ENCODE results near the gene INO80D.

The INO80D gene

DNA sequence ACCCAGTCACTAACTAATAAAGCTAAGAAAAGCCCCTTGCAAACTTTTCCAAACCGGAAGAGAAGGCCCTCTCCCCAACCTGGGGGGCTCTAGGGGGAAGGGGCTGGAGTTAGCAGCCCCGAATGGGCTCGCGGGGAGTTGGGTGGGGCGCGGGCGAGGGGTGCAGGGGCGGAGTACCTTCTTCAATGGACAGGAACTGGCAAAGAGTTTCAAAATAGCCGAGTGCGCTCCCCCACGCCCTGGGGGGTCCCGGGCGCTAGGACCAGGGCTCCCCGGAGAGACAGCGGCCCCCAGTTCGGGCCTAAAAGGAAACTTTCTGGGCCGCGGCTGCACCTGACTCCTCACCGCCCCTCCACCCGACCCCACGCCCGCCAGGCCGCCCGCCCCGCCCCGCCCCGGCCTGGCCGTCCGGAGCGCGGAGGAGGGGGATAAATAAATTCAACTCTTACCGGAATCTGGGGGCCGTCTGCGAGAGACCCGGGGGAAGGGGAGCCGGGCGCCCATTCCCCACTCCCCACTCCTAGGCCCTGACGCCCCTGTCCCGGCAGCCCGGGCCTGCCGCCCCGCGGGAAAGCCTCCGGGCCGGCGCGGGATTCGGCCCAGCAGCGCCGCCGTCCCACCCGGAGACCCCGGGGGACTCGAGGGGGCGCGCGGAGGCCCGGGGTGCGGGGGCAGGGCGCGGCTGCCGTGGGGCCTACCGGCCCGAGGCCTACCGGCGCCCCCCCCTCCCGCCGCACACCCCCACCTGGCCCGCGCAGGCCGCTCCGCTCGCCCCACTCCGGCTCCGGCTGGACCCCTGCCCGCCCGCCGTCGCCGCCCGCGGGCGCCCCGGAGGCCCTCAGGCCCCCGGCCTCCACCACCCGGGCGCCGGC lies 868 bp downstream of the INO80D start:
- CTCF ChIA-PET, result no interaction called here

DNA sequence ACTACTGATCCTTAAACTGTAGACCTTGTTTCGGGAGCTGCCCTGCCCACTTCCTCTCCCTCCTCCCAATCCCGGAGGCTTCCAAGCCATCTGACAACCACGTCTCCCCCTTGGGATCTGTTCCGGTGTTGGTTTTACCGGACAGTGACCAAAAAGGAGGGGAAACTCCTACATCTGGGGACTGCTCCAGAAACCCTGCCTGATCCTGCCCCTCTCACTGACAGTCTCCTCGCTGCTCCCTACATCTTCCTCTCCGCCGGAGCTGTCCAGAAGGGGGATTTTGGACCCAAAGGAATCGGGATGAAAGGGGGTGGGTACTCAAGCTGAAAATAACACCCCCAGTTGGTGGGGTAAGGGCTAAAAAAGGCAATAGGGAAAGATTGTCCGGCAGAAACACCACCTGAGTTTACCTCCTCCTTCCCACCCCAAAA lies 1.5 kb downstream of the INO80D start:
- Histone ChIP-seq H3K27ac (ENCODE audit: extremely low read depth, low read depth, low read length) (peak overlapping the region; percentile 99), H3K9me3 (ENCODE audit: control insufficient read depth, insufficient read depth, low read depth, low read length) (no peaks in the 10 kb centered on the region), H3K4me3 (ENCODE audit: low read depth, low read length) (peak overlapping the region; percentile 77), H3K4me1 (ENCODE audit: control insufficient read depth, insufficient read depth, low read length) (no peaks in the 10 kb centered on the region), H3K36me3 (ENCODE audit: control insufficient read depth in 2 of 2, insufficient read depth in 1 of 2, low read length in 2 of 2) (peaks cover 0 to 2% of the 10 kb centered on the region in 2 experiments; a peak in 2 of 3 replicates)
- CTCF ChIA-PET, result interaction anchor here (0.6 to 0.7 kb wide), 2 partner anchors 82 to 1718 kb away, joined by 3 read pairs; no protein-coding TSS in a partner anchor
- POLR2A ChIA-PET, result interaction anchor here (0.6 to 1.1 kb wide), 3 partner anchors 11 to 1644 kb away, joined by 3 to 4 read pairs (median 3); partner anchors contain the start of genes EEF1B2 and NDUFS1
- TF ChIP-seq, protein P1, sequence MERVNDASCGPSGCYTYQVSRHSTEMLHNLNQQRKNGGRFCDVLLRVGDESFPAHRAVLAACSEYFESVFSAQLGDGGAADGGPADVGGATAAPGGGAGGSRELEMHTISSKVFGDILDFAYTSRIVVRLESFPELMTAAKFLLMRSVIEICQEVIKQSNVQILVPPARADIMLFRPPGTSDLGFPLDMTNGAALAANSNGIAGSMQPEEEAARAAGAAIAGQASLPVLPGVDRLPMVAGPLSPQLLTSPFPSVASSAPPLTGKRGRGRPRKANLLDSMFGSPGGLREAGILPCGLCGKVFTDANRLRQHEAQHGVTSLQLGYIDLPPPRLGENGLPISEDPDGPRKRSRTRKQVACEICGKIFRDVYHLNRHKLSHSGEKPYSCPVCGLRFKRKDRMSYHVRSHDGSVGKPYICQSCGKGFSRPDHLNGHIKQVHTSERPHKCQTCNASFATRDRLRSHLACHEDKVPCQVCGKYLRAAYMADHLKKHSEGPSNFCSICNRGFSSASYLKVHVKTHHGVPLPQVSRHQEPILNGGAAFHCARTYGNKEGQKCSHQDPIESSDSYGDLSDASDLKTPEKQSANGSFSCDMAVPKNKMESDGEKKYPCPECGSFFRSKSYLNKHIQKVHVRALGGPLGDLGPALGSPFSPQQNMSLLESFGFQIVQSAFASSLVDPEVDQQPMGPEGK (tag by site-specific recombination; IDR thresholded peaks at IDR 0.05), result peak; percentile 69; the same call in 1 of the 2 replicates
- no peak for TF ChIP-seq ZNF707 (tag by site-specific recombination; IDR thresholded peaks at IDR 0.05)
- TF ChIP-seq YY2 (tag by site-specific recombination; IDR thresholded peaks at IDR 0.05), result no peak
- TF ChIP-seq ZNF571 (tag by site-specific recombination; IDR thresholded peaks at IDR 0.05), result no peak
- TF ChIP-seq, protein P2, sequence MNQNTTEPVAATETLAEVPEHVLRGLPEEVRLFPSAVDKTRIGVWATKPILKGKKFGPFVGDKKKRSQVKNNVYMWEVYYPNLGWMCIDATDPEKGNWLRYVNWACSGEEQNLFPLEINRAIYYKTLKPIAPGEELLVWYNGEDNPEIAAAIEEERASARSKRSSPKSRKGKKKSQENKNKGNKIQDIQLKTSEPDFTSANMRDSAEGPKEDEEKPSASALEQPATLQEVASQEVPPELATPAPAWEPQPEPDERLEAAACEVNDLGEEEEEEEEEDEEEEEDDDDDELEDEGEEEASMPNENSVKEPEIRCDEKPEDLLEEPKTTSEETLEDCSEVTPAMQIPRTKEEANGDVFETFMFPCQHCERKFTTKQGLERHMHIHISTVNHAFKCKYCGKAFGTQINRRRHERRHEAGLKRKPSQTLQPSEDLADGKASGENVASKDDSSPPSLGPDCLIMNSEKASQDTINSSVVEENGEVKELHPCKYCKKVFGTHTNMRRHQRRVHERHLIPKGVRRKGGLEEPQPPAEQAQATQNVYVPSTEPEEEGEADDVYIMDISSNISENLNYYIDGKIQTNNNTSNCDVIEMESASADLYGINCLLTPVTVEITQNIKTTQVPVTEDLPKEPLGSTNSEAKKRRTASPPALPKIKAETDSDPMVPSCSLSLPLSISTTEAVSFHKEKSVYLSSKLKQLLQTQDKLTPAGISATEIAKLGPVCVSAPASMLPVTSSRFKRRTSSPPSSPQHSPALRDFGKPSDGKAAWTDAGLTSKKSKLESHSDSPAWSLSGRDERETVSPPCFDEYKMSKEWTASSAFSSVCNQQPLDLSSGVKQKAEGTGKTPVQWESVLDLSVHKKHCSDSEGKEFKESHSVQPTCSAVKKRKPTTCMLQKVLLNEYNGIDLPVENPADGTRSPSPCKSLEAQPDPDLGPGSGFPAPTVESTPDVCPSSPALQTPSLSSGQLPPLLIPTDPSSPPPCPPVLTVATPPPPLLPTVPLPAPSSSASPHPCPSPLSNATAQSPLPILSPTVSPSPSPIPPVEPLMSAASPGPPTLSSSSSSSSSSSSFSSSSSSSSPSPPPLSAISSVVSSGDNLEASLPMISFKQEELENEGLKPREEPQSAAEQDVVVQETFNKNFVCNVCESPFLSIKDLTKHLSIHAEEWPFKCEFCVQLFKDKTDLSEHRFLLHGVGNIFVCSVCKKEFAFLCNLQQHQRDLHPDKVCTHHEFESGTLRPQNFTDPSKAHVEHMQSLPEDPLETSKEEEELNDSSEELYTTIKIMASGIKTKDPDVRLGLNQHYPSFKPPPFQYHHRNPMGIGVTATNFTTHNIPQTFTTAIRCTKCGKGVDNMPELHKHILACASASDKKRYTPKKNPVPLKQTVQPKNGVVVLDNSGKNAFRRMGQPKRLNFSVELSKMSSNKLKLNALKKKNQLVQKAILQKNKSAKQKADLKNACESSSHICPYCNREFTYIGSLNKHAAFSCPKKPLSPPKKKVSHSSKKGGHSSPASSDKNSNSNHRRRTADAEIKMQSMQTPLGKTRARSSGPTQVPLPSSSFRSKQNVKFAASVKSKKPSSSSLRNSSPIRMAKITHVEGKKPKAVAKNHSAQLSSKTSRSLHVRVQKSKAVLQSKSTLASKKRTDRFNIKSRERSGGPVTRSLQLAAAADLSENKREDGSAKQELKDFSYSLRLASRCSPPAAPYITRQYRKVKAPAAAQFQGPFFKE (tag by site-specific recombination; IDR thresholded peaks at IDR 0.05; ENCODE audit: borderline replicate concordance), result no peak
- TF ChIP-seq KLF16 (tag by site-specific recombination; IDR thresholded peaks at IDR 0.05), result no peak

More for the DNA sequence above, 868 bp downstream of the INO80D start:
- peak overlapping the region; percentile 99 for H3K27ac ChIP-seq (ENCODE audit: extremely low read depth, low read depth, low read length)
- H3K36me3 ChIP-seq (ENCODE audit: control insufficient read depth in 2 of 2, insufficient read depth in 1 of 2, low read length in 2 of 2), result peaks cover 0 to 3% of the 10 kb centered on the region in 2 experiments; a peak in 2 of 3 replicates
- H3K4me1 ChIP-seq (ENCODE audit: control insufficient read depth, insufficient read depth, low read length), result no peaks in the 10 kb centered on the region
- POLR2A ChIA-PET, result interaction anchor here (0.6 to 1.1 kb wide), 5 partner anchors 12 to 1643 kb away, joined by 3 to 5 read pairs (median 3); partner anchors contain the start of genes EEF1B2 and NDUFS1
- peak overlapping the region; percentile 77 for H3K4me3 ChIP-seq (ENCODE audit: low read depth, low read length)
- TF ChIP-seq ZNF335 (tag by site-specific recombination; conservative IDR thresholded peaks at IDR 0.05) (peak; percentile 34; the same call in 1 of the 2 replicates), KLF8 (tag by site-specific recombination; IDR thresholded peaks at IDR 0.05) (peak; percentile 67; the same call in 1 of the 2 replicates), OSR2 (tag by site-specific recombination; IDR thresholded peaks at IDR 0.05) (no peak), GLIS1 (tag by site-specific recombination; IDR thresholded peaks at IDR 0.05) (peak; percentile 69), SP7 (tag by site-specific recombination; IDR thresholded peaks at IDR 0.05) (0 out of 2 replicates have a peak, but pooled peaks have one; percentile 5), GLIS2 (tag by site-specific recombination; IDR thresholded peaks at IDR 0.05) (peak; percentile 78), ZBTB8A (tag by site-specific recombination; IDR thresholded peaks at IDR 0.05) (peak; percentile 80)
- TF ChIP-seq, protein P1 (tag by site-specific recombination; IDR thresholded peaks at IDR 0.05), result 0 out of 2 replicates have a peak, but pooled peaks have one; percentile 65
- TF ChIP-seq, protein P3, sequence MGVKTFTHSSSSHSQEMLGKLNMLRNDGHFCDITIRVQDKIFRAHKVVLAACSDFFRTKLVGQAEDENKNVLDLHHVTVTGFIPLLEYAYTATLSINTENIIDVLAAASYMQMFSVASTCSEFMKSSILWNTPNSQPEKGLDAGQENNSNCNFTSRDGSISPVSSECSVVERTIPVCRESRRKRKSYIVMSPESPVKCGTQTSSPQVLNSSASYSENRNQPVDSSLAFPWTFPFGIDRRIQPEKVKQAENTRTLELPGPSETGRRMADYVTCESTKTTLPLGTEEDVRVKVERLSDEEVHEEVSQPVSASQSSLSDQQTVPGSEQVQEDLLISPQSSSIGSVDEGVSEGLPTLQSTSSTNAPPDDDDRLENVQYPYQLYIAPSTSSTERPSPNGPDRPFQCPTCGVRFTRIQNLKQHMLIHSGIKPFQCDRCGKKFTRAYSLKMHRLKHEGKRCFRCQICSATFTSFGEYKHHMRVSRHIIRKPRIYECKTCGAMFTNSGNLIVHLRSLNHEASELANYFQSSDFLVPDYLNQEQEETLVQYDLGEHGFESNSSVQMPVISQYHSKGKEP (tag by site-specific recombination; IDR thresholded peaks at IDR 0.05), result no peak
- TF ChIP-seq, protein P4, sequence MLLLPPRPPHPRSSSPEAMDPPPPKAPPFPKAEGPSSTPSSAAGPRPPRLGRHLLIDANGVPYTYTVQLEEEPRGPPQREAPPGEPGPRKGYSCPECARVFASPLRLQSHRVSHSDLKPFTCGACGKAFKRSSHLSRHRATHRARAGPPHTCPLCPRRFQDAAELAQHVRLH (tag by site-specific recombination; IDR thresholded peaks at IDR 0.05), result no peak
- TF ChIP-seq, protein P5, sequence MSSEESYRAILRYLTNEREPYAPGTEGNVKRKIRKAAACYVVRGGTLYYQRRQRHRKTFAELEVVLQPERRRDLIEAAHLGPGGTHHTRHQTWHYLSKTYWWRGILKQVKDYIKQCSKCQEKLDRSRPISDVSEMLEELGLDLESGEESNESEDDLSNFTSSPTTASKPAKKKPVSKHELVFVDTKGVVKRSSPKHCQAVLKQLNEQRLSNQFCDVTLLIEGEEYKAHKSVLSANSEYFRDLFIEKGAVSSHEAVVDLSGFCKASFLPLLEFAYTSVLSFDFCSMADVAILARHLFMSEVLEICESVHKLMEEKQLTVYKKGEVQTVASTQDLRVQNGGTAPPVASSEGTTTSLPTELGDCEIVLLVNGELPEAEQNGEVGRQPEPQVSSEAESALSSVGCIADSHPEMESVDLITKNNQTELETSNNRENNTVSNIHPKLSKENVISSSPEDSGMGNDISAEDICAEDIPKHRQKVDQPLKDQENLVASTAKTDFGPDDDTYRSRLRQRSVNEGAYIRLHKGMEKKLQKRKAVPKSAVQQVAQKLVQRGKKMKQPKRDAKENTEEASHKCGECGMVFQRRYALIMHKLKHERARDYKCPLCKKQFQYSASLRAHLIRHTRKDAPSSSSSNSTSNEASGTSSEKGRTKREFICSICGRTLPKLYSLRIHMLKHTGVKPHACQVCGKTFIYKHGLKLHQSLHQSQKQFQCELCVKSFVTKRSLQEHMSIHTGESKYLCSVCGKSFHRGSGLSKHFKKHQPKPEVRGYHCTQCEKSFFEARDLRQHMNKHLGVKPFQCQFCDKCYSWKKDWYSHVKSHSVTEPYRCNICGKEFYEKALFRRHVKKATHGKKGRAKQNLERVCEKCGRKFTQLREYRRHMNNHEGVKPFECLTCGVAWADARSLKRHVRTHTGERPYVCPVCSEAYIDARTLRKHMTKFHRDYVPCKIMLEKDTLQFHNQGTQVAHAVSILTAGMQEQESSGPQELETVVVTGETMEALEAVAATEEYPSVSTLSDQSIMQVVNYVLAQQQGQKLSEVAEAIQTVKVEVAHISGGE (tag by site-specific recombination; conservative IDR thresholded peaks at IDR 0.05; ENCODE audit: low read depth), result 0 out of 2 replicates have a peak, but pooled peaks have one; percentile 5
- no peaks in the 10 kb centered on the region for H3K9me3 ChIP-seq (ENCODE audit: control insufficient read depth, insufficient read depth, low read depth, low read length)

Data from HEK293 (cell line).